AG04449 (cell line): ENCODE data around the gene TCEA3.

Source experiments
- CTCF ChIA-PET: fragments of 350-600 bp; formaldehyde crosslinking; extraction: SDS; loops from one replicate; lab custom pipeline; 2021; ENCODE audit warnings: antibody characterized with exemption; lab: Yijun Ruan, JAX
- POLR2A ChIA-PET: fragments of 400-600, 350-600 bp; formaldehyde crosslinking; extraction: SDS; loops from one replicate; lab custom pipeline; 2020; ENCODE audit warnings: antibody characterized with exemption, inconsistent platforms; lab: Yijun Ruan, JAX
- DNase-seq: peaks from one replicate; pipeline ENCODE4 v3.0.0-alpha.2; 2010; ENCODE audit warnings: low read depth, low spot score
- H3K4me3 ChIP-seq: 2 replicates; pipeline ENCODE4 v1.5.1; 2011; ENCODE audit warnings: low read depth, mild to moderate bottlenecking, control low read depth, low read length
- TF ChIP-seq, protein P1 (sequence below): IDR thresholded peaks from one replicate; pipeline ENCODE4 v1.5.1; 2011; ENCODE audit warnings: mild to moderate bottlenecking, moderate library complexity, low read length, control low read depth, inconsistent platforms; ENCODE audit not compliant: insufficient read depth; ENCODE audit errors: missing control alignments

The TCEA3 gene

DNA sequence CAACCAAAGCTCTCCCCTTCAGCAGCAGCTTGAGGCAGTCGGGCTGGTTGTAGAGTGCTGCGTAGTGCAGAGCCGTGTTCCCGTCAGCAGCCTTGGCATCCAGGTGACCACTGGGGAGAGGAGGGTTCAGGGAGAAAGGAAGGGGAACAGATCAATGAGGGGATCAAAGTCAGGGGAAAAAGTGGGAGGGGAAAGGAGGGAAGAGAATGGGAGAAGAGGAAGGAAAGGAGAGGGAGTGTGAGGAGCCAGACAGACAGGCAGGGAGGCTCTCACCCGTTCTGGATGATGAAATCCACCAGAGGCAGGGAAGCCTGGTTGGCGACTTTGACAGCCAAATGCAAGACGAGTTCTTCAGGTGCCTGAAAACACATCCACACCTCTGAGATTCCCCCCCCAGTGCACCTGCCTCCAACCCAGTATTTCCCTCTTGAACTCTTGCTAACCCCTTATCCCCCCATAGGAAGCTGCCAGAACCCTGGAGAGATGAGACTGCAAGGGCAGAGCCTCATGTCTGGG, 9.8 kb upstream of the TCEA3 start:
- no peak for DNase-seq
- TF ChIP-seq, protein P1, sequence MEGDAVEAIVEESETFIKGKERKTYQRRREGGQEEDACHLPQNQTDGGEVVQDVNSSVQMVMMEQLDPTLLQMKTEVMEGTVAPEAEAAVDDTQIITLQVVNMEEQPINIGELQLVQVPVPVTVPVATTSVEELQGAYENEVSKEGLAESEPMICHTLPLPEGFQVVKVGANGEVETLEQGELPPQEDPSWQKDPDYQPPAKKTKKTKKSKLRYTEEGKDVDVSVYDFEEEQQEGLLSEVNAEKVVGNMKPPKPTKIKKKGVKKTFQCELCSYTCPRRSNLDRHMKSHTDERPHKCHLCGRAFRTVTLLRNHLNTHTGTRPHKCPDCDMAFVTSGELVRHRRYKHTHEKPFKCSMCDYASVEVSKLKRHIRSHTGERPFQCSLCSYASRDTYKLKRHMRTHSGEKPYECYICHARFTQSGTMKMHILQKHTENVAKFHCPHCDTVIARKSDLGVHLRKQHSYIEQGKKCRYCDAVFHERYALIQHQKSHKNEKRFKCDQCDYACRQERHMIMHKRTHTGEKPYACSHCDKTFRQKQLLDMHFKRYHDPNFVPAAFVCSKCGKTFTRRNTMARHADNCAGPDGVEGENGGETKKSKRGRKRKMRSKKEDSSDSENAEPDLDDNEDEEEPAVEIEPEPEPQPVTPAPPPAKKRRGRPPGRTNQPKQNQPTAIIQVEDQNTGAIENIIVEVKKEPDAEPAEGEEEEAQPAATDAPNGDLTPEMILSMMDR: no peak
- POLR2A ChIA-PET: no interaction called here
- H3K4me3 ChIP-seq: no peak overlapping the region
- CTCF ChIA-PET: interaction anchor here (0.9 to 1.7 kb wide), 3 partner anchors 30 to 203 kb away, joined by 3 to 6 read pairs (median 3); no protein-coding TSS in a partner anchor

DNA sequence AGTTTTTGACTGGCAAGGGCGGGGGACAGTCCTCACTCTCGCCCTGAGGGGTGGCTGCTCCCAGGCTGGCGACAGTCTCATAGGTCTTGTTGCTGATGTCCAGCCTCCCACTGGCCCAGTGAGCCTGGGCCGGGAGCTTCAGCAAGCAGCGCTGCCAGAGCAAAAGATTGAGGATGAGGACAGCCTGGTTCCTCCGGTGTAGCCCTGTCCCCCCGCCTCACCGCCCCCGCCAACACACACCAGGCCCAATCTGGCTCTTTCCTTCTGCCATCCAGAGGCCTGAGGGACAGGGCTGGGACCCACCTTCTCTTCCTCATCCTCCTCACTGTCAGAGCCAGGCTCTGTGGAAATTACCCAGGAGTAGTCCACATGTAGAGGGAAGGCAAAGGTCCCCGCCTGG, 8.6 kb upstream of the TCEA3 start:
- H3K4me3 ChIP-seq: no peak overlapping the region
- ChIA-PET CTCF (interaction anchor here (1.7 kb wide), 1 partner anchor 29 kb away, joined by 6 read pairs; no protein-coding TSS in a partner anchor), POLR2A (no interaction called here)
- DNase-seq: no peak
- TF ChIP-seq, protein P1: no peak

DNA sequence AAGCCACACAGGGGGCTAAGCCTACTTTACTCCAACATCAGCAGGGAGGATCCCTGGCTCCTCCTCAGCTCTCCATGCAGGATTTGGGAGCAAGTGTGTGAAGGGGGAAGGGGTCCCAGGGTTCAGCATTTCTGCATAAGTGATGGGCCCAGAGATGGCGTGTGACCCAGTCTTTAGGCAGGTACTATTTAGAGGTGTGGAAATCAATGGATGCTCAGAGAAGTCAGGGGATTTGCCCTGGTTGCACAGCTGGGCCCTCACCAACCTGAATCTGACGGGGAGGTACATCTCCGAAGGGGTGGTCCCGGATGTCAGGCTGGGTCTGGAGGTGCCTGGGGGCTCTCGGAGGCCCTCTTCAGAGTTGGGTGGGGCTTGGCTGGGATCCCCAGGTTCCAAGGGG, 6.9 kb upstream of the TCEA3 start:
- TF ChIP-seq, protein P1: no peak
- ChIA-PET CTCF (interaction anchor here (1.1 to 1.2 kb wide), 2 partner anchors 14 to 28 kb away, joined by 3 to 4 read pairs; no protein-coding TSS in a partner anchor), POLR2A (no interaction called here)
- no peak overlapping the region for H3K4me3 ChIP-seq
- DNase-seq: no peak

DNA sequence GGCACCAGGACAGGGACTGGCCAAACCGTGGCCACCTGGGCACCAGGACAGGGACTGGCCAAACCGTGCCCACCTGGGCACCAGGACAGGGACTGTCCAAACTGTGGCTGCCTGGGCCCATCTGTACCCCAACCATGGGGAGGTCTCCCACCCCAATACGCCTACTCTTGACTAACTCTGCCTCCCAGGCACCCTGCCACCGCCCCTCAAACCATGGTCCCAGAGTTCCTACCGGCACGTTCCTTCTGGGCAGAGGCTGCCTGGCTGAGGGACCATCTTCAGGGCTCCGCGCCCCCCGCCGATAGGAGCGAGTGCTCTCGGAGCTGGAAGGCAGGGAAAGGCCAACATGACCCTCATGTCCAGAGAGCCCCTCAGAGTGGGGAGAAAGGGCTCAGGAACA, 6.3 kb upstream of the TCEA3 start:
- DNase-seq: no peak
- H3K4me3 ChIP-seq: no peak overlapping the region
- CTCF ChIA-PET: interaction anchor here (1.1 kb wide), 1 partner anchor 14 kb away, joined by 4 read pairs; no protein-coding TSS in a partner anchor
- POLR2A ChIA-PET: no interaction called here
- TF ChIP-seq, protein P1: no peak

DNA sequence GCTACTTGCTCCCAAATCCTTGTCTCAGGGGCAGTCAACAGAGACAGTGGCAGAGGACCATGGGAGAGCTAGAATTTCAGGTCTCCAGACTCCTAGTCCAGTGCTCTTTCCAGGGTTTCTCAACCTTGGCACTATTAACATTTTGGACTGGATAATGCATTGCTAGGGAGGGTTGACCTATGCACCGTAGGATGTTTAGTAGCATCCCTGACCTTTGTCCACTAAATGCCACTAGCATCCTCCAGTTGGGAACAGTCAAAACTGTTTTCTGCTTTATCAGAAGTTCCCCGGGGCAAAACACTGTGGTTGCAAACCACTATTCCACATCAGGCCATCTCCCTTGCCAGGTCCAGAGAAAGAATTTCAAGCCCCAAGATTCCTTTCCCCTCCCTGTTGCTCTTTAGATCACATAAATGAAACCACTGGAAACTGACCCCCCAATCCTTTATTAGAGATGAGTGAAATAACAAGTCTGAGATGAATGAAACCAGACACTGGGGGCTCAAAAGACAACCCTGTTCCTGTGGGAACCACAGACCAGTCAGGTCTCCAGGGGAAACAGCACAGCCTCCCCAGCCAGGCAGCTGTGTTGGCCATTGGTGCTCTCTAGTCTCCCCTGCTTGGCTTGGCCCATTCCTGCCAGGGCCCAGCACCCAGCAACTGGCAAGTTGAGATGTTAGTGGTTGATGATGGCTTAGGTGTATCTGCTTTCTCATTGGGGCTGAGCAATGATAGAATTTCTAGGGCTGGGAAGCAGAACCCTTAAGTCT, 3.8 kb upstream of the TCEA3 start:
- ChIA-PET POLR2A (no interaction called here), CTCF (interaction anchor here (1.3 kb wide), 1 partner anchor 24 kb away, joined by 5 read pairs; no protein-coding TSS in a partner anchor)
- no peak overlapping the region for H3K4me3 ChIP-seq
- DNase-seq: no peak
- TF ChIP-seq, protein P1: no peak

DNA sequence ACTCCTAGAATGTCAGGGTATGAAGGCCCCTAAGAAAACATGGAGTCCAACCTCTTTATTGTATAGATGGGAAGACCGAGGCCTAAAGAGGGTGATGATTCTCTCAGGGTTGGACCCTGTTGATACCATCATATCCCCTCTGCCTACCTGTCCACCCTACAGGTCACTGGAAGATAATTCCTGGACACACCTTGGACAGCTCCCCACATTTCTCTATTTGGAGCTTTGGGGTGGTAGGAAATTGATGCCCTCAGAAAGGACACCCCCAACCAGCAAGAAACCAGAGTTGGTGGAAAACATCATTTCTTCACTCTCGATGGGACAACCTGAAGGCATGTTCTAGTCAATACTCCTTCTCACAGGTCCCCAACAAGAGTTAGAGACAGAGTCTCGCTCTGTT, 3.0 kb upstream of the TCEA3 start:
- TF ChIP-seq, protein P1: no peak
- no peak for DNase-seq
- H3K4me3 ChIP-seq: no peak overlapping the region
- ChIA-PET CTCF (interaction anchor here (1.3 kb wide), 1 partner anchor 23 kb away, joined by 5 read pairs; no protein-coding TSS in a partner anchor), POLR2A (interaction anchor here (0.7 kb wide), 1 partner anchor 25 kb away, joined by 5 read pairs; no protein-coding TSS in a partner anchor)
